LNCaP clone FGC (cell line): ENCODE measurements around the gene XK.

Source experiments
- DNase-seq: peaks from one replicate; pipeline ENCODE4 v3.0.0-alpha.2; 2011; ENCODE audit warnings: low read depth
- H3K4me3 ChIP-seq: 2 replicates; pipeline ENCODE4 v1.5.1; 2011; ENCODE audit warnings: mild to moderate bottlenecking, low read depth, low read length, control low read depth
- TF ChIP-seq, protein P1 (sequence below): IDR thresholded peaks from 2 replicates; pipeline ENCODE4 v1.5.1; 2012; ENCODE audit warnings: mild to moderate bottlenecking; ENCODE audit not compliant: control insufficient read depth, insufficient read depth; ENCODE audit errors: extremely low read depth

XK gene

DNA sequence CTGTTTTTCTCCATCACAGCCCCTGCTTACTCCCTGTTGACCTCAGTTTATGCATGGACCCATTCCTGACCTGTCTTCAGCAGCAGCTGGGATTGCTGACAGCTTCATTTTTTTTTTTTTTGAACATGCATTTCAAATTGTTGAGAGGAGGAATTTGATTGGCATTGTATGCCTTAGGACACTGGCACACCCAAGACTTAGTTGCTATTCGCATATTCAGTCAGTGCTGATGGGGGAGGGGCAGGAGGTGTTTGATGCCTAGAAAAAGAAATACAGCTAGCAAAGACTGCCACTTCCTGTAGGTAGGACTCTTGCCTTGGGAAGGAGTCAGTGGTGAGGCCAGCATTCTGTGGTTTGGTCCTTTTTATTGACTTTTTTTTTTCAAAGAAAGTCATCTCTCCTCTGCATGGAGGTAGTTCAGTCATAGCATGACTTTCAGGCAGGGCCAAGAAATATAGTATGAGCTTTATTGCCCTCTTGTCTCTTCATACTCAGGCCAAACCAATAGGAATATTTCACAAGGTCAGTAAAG is 33.6 kb upstream of the XK start:
- no peak overlapping the region for H3K4me3 ChIP-seq
- no peak for DNase-seq
- TF ChIP-seq, protein P1, sequence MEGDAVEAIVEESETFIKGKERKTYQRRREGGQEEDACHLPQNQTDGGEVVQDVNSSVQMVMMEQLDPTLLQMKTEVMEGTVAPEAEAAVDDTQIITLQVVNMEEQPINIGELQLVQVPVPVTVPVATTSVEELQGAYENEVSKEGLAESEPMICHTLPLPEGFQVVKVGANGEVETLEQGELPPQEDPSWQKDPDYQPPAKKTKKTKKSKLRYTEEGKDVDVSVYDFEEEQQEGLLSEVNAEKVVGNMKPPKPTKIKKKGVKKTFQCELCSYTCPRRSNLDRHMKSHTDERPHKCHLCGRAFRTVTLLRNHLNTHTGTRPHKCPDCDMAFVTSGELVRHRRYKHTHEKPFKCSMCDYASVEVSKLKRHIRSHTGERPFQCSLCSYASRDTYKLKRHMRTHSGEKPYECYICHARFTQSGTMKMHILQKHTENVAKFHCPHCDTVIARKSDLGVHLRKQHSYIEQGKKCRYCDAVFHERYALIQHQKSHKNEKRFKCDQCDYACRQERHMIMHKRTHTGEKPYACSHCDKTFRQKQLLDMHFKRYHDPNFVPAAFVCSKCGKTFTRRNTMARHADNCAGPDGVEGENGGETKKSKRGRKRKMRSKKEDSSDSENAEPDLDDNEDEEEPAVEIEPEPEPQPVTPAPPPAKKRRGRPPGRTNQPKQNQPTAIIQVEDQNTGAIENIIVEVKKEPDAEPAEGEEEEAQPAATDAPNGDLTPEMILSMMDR = no peak

DNA sequence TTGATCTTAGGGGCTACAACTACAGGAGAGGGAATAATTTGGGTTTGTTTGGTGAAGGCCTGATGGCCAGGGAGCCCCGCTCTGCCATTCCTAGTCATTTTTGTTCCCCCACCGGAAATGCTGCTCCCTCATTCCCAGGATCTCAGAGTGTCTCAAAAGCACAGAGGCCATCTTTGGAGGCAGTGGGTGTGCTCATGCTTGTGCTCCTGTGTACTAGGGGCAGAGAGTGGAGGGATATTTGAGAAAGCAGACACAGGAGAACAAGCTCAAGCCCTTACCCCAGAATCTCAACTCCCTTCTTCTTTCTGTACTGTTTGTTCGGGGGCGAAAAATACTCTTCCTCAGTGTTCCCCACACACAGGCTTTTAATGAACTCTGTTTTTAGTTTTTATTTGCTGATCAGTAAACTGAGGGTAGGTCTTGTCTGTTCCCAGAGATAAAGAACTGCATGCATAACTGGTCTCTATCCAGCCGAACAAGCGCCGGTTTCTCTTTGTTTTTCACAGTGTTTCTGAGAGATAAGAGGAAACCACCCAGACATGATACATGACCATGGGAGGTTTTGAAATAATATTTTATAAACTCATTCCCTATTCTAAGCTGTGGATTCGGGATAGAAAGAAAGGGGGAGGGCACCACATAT is 32.9 kb upstream of the XK start:
- H3K4me3 ChIP-seq = no peak overlapping the region
- no peak for DNase-seq
- TF ChIP-seq, protein P1 = no peak

- TF ChIP-seq, protein P1 = no peak
- no peak overlapping the region for H3K4me3 ChIP-seq
- DNase-seq = no peak
Measured at GRCh38 chrX:37653397-37654085, 32.0 kb upstream of the XK start.

DNA sequence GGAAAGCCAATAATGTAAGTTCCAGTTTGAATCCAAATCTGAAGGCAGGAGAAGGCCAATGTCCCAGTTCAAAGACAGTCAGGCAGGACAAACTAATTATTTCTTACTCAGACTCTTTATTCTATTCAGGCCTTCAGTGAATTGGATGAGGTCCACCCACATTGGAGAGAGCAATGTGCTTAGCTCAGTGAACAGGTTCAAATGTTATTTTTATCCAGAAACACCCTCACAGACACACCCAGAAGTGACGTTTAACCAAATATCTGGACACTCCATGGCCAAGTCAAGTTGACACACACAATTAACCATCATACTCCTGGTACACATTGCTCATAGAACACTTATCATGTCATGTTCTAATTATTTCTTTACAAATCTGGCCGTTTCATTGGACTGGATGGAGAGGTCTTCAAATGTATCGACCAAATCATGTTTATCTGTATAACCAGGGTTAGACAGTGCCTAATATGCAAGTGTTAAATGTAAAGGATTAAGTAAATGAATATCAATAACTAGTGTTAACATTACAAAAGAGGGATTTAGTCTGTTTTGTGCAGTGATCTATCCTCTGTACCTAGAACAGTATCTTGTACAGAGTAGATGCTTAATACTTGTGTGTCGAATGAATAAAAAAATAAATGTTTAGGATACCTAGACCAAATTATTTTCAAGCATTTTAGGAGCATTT is 27.1 kb upstream of the XK start:
- TF ChIP-seq, protein P1 = no peak
- no peak for DNase-seq
- no peak overlapping the region for H3K4me3 ChIP-seq

- DNase-seq = no peak
- H3K4me3 ChIP-seq = no peak overlapping the region
- TF ChIP-seq, protein P1 = no peak
Measured at GRCh38 chrX:37659047-37659446, 26.5 kb upstream of the XK start.

- no peak overlapping the region for H3K4me3 ChIP-seq
- TF ChIP-seq, protein P1 = no peak
- DNase-seq = no peak
Measured at GRCh38 chrX:37662181-37662580, 23.4 kb upstream of the XK start.
